ENCODE measurements around the gene LMAN2L.

LMAN2L gene

GRCh38 chr2:96747061-96747617, 7.3 kb upstream of the LMAN2L start:
- H3K36me3 ChIP-seq (ENCODE audit: insufficient read depth, insufficient read length, low read length), result no peaks in the 10 kb centered on the region
- H3K27me3 ChIP-seq (ENCODE audit: insufficient read depth, insufficient read length), result no peaks in the 10 kb centered on the region
- H3K4me1 ChIP-seq (ENCODE audit: insufficient read depth, insufficient read length), result no peaks in the 10 kb centered on the region
- no peak for TF ChIP-seq YY1 (IDR thresholded peaks at IDR 0.05; ENCODE audit: insufficient read depth, insufficient read length)
- TF ChIP-seq SUZ12 (IDR thresholded peaks at IDR 0.05; ENCODE audit: extremely low read depth, insufficient read depth, insufficient read length), result no peak
- no peak for TF ChIP-seq ZNF274 (IDR thresholded peaks at IDR 0.05; ENCODE audit: low read depth, low read length)
- H3K9ac ChIP-seq (ENCODE audit: insufficient read length, low read depth), result no peak overlapping the region
- no peak overlapping the region for H3K4me3 ChIP-seq (ENCODE audit: insufficient read length, low read depth)
- DNase-seq (ENCODE audit: low read depth, low spot score), result no peak
- H3K9me3 ChIP-seq (ENCODE audit: insufficient read depth, low read length), result no peaks in the 10 kb centered on the region

- no peaks in the 10 kb centered on the region for H3K9me3 ChIP-seq (ENCODE audit: insufficient read depth, low read length)
- peak overlapping the region; percentile 92 for H3K9ac ChIP-seq (ENCODE audit: insufficient read length, low read depth)
- no peak for DNase-seq (ENCODE audit: low read depth, low spot score)
- TF ChIP-seq SUZ12 (IDR thresholded peaks at IDR 0.05; ENCODE audit: extremely low read depth, insufficient read depth, insufficient read length) (no peak), YY1 (IDR thresholded peaks at IDR 0.05; ENCODE audit: insufficient read depth, insufficient read length) (no peak), ZNF274 (IDR thresholded peaks at IDR 0.05; ENCODE audit: low read depth, low read length) (no peak)
- peaks cover 41% of the 10 kb centered on the region for H3K36me3 ChIP-seq (ENCODE audit: insufficient read depth, insufficient read length, low read length)
- no peaks in the 10 kb centered on the region for H3K27me3 ChIP-seq (ENCODE audit: insufficient read depth, insufficient read length)
- no peaks in the 10 kb centered on the region for H3K4me1 ChIP-seq (ENCODE audit: insufficient read depth, insufficient read length)
- H3K4me3 ChIP-seq (ENCODE audit: insufficient read length, low read depth), result peak overlapping the region; percentile 84
Measured at GRCh38 chr2:96739076-96739632, 710 bp downstream of the LMAN2L start.

DNA sequence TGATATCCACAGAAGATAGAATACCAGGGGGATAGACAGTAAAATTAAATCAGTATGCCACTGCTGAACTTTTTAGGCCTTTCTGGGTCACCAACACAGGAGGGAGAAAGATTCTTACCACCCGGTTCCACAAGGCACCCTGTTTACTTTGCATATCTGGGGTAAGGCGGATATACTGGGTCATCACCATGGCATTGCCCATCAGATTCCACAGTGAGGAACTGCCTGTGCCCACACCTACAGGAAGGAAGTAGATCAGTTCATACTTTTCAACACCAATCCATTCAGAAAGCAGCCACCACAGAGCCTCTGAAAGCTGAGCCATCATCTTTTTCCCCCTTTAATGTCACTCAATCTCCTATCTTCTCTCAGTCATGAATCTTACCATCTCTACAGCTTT, 2.0 kb downstream of the LMAN2L start:
- H3K27me3 ChIP-seq (ENCODE audit: insufficient read depth, insufficient read length), result no peaks in the 10 kb centered on the region
- no peaks in the 10 kb centered on the region for H3K4me1 ChIP-seq (ENCODE audit: insufficient read depth, insufficient read length)
- H3K9ac ChIP-seq (ENCODE audit: insufficient read length, low read depth), result no peak overlapping the region
- H3K36me3 ChIP-seq (ENCODE audit: insufficient read depth, insufficient read length, low read length), result peaks cover 54% of the 10 kb centered on the region
- H3K9me3 ChIP-seq (ENCODE audit: insufficient read depth, low read length), result no peaks in the 10 kb centered on the region
- TF ChIP-seq SUZ12 (IDR thresholded peaks at IDR 0.05; ENCODE audit: extremely low read depth, insufficient read depth, insufficient read length) (no peak), ZNF274 (IDR thresholded peaks at IDR 0.05; ENCODE audit: low read depth, low read length) (no peak), YY1 (IDR thresholded peaks at IDR 0.05; ENCODE audit: insufficient read depth, insufficient read length) (no peak)
- H3K4me3 ChIP-seq (ENCODE audit: insufficient read length, low read depth), result no peak overlapping the region
- no peak for DNase-seq (ENCODE audit: low read depth, low spot score)

DNA sequence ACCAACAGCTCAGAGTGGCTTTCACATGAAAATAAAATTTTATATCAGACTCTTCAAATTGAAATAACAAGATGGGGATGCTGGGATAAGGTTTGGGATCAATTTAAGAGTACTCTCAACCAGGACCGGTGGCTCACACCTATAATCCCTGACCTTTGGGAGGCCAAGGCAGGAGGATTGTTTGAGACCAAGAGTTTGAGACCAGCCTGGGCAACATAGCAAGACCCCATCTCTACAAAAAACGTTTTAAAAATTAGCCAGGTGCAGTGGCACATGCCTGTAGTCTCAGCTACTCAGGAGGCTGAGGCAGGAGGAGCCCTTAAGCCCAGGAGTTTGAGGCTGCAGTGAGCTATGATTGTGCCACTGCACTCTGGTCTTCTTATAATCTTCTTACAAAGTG, 2.6 kb downstream of the LMAN2L start:
- Histone ChIP-seq H3K9me3 (ENCODE audit: insufficient read depth, low read length) (no peaks in the 10 kb centered on the region), H3K4me3 (ENCODE audit: insufficient read length, low read depth) (no peak overlapping the region), H3K27me3 (ENCODE audit: insufficient read depth, insufficient read length) (no peaks in the 10 kb centered on the region), H3K36me3 (ENCODE audit: insufficient read depth, insufficient read length, low read length) (peaks cover 57% of the 10 kb centered on the region), H3K9ac (ENCODE audit: insufficient read length, low read depth) (no peak overlapping the region), H3K4me1 (ENCODE audit: insufficient read depth, insufficient read length) (no peaks in the 10 kb centered on the region)
- TF ChIP-seq ZNF274 (IDR thresholded peaks at IDR 0.05; ENCODE audit: low read depth, low read length) (no peak), SUZ12 (IDR thresholded peaks at IDR 0.05; ENCODE audit: extremely low read depth, insufficient read depth, insufficient read length) (no peak), YY1 (IDR thresholded peaks at IDR 0.05; ENCODE audit: insufficient read depth, insufficient read length) (no peak)
- no peak for DNase-seq (ENCODE audit: low read depth, low spot score)

DNA sequence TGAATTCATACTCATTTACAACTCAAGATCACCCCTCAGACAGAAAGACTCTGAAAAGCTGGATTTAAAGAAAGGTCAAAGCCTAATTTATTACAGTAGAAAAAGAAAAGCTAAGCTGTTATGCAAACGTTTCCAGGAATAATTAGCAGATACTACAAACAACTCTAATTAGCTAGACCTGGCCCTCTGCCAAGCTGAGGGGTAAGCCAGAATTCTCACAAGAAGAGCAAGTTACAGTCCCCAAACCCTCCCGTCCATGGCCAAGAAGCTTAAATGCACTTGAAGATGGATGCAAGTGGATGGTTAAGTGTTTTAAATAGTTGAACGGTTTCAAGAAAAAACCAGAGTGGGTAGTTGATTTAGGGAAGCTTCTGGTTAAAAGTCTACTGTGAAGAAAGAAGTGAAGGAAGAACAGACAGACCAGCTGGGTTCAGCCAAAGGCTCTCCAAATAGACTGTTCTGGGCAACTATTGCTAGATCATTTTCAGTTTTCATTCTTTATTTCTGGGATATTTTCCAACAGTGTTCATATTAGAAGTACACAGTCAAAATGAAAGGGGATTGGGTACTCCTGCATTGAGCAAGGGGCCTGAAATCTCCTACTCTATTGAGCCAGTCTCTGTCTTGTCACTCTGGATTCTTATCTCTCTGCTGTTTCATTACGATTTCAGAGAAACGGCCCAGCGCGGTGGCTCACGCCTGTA, 4.8 kb downstream of the LMAN2L start:
- H3K27me3 ChIP-seq (ENCODE audit: insufficient read depth, insufficient read length), result no peaks in the 10 kb centered on the region
- H3K9me3 ChIP-seq (ENCODE audit: insufficient read depth, low read length), result no peaks in the 10 kb centered on the region
- TF ChIP-seq ZNF274 (IDR thresholded peaks at IDR 0.05; ENCODE audit: low read depth, low read length) (no peak), SUZ12 (IDR thresholded peaks at IDR 0.05; ENCODE audit: extremely low read depth, insufficient read depth, insufficient read length) (no peak), YY1 (IDR thresholded peaks at IDR 0.05; ENCODE audit: insufficient read depth, insufficient read length) (no peak)
- peaks cover 79% of the 10 kb centered on the region for H3K36me3 ChIP-seq (ENCODE audit: insufficient read depth, insufficient read length, low read length)
- H3K9ac ChIP-seq (ENCODE audit: insufficient read length, low read depth), result no peak overlapping the region
- no peak for DNase-seq (ENCODE audit: low read depth, low spot score)
- no peak overlapping the region for H3K4me3 ChIP-seq (ENCODE audit: insufficient read length, low read depth)
- H3K4me1 ChIP-seq (ENCODE audit: insufficient read depth, insufficient read length), result no peaks in the 10 kb centered on the region

GRCh38 chr2:96733931-96734330, 5.9 kb downstream of the LMAN2L start:
- Histone ChIP-seq H3K9me3 (ENCODE audit: insufficient read depth, low read length) (no peaks in the 10 kb centered on the region), H3K9ac (ENCODE audit: insufficient read length, low read depth) (no peak overlapping the region), H3K4me1 (ENCODE audit: insufficient read depth, insufficient read length) (no peaks in the 10 kb centered on the region), H3K27me3 (ENCODE audit: insufficient read depth, insufficient read length) (no peaks in the 10 kb centered on the region), H3K4me3 (ENCODE audit: insufficient read length, low read depth) (no peak overlapping the region), H3K36me3 (ENCODE audit: insufficient read depth, insufficient read length, low read length) (peaks cover 86% of the 10 kb centered on the region)
- no peak for DNase-seq (ENCODE audit: low read depth, low spot score)
- TF ChIP-seq ZNF274 (IDR thresholded peaks at IDR 0.05; ENCODE audit: low read depth, low read length) (no peak), YY1 (IDR thresholded peaks at IDR 0.05; ENCODE audit: insufficient read depth, insufficient read length) (no peak), SUZ12 (IDR thresholded peaks at IDR 0.05; ENCODE audit: extremely low read depth, insufficient read depth, insufficient read length) (no peak)

DNA sequence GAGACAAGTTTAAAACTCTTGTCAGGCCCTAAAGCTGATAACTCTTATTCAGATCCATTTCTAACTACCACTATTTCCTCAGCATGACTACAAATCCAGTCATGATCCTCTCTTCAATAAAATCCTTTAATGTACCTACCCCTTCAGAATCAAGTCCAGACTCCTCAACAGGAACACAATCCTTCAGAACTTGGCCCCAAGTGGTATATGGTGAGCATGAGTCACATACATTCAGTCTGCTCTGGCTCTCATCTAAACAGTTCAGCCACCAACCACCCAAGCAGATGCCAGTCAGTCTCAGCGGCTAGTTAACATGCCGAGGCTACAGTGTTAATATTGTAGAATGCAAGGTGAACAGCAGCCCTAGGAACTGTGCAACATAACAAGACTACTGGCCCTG, 9.7 kb downstream of the LMAN2L start:
- Histone ChIP-seq H3K27me3 (ENCODE audit: insufficient read depth, insufficient read length) (no peaks in the 10 kb centered on the region), H3K4me3 (ENCODE audit: insufficient read length, low read depth) (no peak overlapping the region), H3K9ac (ENCODE audit: insufficient read length, low read depth) (no peak overlapping the region), H3K4me1 (ENCODE audit: insufficient read depth, insufficient read length) (no peaks in the 10 kb centered on the region), H3K36me3 (ENCODE audit: insufficient read depth, insufficient read length, low read length) (peaks cover 87% of the 10 kb centered on the region), H3K9me3 (ENCODE audit: insufficient read depth, low read length) (no peaks in the 10 kb centered on the region)
- TF ChIP-seq YY1 (IDR thresholded peaks at IDR 0.05; ENCODE audit: insufficient read depth, insufficient read length) (no peak), ZNF274 (IDR thresholded peaks at IDR 0.05; ENCODE audit: low read depth, low read length) (no peak), SUZ12 (IDR thresholded peaks at IDR 0.05; ENCODE audit: extremely low read depth, insufficient read depth, insufficient read length) (no peak)
- DNase-seq (ENCODE audit: low read depth, low spot score), result no peak
